ENCODE measurements around the gene E2F2.

Gene E2F2

GRCh38 chr1:23460519-23460918, 70.5 kb downstream of the E2F2 start:
- no peak for DNase-seq (ENCODE audit: low read depth)

- DNase-seq (ENCODE audit: low read depth) = no peak
Measured at GRCh38 chr1:23459338-23459757, 71.7 kb downstream of the E2F2 start.

All from fibroblast of gingiva (primary cell).